Hindlimb muscle (tissue), 1 donor: ENCODE measurements around the gene CTNNA3. TPM values are rescaled to one million over a fixed set of nuclear protein-coding genes. Genes with fewer than 3 reads are reported as not detected.

Experiments
- DNase-seq: peaks from one replicate; pipeline ENCODE4 v3.0.0-alpha.2; 2013
- polyA plus RNA-seq: library from polyadenylated mRNA; unstranded; fragments of 120-200 nt; gene quantifications from one replicate; pipeline ENCODE4 v1.2.1, GENCODE V29; 2013; ENCODE audit not compliant: insufficient read length

Gene CTNNA3
- polyA plus RNA-seq, 1 donor = 7.5 TPM

DNA sequence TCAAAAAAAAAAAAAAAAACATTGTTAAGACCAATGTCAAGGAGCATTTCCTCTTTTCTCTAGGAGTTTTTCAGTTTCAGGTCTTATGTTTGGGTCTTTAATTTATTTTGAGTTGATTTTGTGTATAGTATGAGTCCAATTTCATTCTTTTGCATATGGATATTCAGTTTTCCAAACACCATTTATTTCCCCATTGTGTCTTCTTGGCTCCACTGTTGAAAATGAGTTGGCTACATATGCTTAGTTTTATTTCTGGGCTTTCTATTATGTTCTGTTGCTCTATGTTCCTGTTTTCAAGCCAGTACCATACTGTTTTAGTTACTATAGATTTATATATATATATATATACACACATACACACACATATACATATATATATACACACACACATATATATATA, 1506.7 kb downstream of the CTNNA3 start:
- DNase-seq = no peak

DNA sequence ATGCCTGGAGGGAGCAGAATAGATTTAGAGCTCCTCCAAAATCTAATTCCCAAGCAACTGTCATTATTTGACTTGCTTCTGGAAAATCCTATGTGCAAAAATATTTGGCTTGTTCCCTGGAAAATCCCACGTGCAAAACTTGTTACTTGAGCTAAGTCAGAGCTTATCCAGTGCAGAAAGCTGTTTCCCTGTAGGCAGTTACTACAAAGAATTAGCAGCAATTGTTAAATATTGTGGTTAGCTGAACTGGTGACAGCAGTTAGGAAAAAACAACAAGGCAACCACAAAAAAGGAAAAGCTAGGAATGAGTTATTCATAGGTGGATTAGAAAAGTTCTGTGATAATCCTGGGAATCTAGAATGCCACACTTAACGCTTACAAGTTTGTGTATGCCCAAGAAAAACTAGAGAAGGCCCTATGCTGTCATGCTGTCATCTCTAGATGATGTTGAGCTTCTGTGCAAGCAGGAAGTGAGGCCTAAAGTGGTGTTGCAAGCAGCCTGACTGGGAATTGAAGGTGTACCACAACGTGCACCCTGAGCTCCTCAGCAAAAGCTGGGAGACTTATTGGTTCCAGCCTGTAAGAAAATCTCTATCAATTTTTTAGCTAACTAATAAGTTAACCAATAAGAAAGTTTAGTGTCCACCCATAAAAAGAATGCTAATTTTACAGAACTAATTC, 1508.8 kb downstream of the CTNNA3 start:
- peak; percentile 80 for DNase-seq

DNA sequence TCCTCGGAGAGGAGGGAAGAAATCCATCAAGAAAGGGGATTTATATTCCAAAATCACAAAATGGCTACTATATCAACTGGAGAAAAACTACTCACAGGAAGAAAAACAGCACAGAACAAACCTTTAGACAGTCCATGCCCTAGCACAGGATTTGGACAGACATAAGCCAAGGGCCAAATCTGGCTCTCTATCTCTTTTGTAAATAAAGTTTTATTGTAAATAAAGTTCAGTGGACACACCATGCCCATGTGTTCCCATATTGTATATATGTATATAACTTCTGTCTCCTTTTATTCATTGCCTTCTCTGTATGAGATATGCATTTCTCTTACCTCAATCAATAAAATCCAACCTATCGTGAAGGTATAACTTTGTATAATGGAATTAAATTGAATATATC, 1513.0 kb downstream of the CTNNA3 start:
- DNase-seq = no peak

DNA sequence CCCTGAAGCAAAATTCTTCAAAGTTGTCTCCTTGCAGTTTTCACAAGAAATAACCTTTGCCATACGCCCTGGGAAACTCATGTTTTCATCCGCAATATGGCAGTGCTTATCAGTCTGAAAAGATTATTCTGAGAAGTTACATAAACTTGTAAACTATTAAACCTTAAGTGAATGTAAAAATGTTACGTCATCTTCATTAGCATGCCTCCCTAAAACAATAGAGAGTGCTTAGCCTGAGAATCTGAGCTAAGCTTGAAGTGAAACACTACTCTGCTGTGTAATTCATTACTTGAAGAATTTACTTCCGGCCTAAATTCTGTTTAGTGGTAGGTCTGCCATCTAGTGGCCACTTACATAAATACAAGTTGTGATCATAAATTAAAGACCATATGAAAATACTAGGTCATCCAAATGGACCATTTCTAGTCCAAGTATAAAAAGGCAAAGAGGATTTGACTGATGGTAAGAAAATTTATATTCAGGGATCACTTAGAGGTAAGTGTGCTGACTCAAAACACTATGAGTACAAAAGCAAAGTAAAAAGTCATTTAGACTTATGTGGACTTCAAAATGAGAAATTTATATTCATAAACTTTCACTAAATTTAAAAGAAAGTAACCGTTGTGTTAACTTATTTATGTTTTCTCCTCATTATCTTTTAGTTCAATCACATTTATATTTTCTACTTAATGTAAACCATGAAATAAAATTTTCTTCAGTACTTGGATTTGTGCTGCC, 1515.2 kb downstream of the CTNNA3 start:
- peak; percentile 54 for DNase-seq

DNA sequence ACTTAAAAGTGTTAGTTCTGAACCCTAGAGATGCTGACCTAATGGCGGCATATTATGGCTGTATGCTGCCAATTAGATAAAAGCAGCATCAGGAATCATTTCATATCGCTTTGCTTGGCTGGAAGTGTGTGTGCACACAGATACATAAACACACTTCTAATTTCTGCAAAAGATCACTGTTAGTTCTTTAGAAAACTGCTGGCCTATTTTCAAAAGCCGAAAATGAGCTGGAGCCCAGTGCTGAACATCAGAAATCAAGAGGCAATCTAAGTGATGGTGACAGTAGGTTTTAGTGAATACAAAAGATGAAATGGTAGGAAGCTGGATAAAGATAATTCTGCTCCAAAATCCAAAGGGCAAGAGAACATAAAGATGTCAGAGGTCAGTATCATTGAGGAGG, 1516.0 kb downstream of the CTNNA3 start:
- DNase-seq = no peak

DNA sequence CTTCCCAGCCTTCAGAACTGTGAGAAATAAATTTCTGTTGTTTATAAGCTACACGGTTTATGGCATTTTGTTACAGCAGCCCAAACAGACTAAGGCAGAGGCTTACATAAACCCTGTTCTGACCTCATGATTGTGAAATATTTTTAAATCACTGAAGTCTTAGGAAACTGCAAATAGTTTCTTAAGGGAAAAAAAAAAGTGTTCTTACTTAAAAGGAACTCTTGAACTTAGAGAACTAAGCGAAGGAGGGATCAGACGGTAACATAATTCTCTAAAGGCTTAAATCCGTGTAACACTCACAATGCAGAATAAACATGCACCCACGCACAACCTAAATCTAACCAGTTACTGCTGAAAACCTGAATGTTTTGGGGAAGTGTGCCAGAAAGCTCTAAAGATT, 1519.2 kb downstream of the CTNNA3 start:
- no peak for DNase-seq

DNA sequence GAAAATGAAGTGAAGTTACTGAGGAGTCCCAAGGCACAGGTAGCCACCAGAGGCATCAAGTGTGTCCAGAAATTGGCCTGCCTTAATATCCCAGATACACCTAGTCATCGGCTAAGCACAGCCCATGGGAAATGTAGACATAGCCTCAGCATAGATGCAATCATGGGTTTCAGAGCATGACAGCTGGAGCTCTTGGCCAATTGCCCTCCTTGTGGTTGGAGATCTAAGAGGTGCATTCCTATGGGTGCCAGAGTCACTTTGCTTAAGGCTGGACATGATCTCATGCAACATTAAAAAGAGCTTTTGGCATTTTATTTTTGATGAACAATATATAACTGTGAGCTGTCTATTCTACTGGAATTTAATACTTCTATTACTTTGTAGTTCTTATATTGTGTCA, 1528.2 kb downstream of the CTNNA3 start:
- no peak for DNase-seq

DNA sequence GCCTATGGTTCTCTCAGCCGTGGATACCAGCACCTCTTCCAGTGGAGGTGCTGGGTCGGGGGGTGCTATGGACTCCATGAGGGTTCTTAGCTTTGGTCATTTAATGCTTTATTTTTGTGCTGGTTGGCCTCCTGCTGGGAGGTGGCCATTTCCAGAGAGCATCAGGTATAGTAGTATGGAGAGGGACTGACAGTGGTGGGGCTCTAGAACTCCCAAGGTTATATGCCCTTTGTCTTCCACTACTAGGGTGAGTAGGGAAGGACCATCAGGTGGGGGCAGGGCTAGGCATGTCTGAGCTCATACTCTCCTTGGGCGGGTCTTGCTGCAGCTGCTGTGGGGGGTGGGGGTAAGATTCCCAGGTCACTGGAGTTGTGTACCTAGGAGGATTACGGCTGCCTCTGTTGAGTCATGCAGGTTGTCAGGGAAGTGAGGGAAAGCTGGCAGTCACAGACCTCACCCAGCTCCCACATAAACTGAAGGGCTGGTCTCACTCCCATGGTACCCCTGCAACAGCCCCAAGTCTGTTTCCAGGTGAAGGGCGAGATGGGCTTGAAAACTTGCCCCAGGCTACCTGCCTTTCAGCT, 1533.3 kb downstream of the CTNNA3 start:
- DNase-seq = no peak

DNA sequence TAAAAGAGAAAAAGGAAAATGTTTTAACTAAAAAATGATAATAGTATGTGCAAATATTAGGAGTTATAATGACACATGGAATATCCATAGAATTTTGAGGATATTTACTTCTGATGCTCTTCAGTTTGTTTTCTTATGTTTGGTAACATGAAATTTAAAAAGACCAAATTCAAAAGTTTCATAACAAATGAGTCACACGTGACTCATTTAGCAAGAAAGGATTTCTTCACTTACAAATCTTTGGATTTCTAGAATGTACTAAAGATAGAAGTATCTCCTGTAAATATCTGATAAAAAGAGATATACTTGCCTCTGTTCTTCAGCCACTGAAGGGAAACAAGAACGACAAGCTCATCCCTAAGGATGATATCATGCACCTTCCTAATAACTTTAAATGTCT, 1544.6 kb downstream of the CTNNA3 start:
- no peak for DNase-seq

DNA sequence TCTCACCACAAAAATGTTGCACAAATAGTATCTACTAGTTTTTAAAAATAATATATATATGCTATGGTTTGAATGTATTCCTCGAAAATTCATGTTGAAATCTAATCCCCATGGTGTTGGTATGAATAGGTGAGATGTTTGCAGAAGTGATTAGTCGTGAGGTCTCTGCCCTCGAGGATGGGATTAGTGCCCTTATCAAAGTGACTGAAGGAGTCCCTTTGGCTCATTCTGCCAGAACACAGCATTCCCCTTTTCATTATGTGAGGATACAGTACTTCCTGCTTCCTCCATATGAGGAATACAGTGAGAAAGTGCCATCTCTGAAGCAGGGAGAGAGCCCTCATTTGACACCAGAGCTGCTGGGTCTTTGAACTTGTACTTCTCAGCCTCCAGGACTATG, 1547.7 kb downstream of the CTNNA3 start:
- no peak for DNase-seq

DNA sequence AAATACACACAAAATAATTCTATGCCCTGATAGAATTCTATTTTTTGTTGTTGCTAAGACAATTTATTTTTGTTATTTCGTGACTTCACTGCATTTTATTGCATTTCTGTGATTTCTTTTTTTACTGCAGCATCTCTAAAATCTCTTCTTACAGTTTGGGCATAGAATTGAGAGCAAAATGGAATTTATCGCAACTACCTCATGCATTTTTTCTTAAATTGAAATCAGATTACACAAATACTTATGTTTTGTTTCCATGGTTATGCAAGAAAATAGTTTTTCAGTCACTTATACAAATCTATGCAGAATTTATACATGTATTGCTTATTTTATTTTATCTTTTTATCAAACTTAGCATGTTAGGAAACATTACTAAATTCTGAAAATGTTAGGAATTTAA, 1552.0 kb downstream of the CTNNA3 start:
- DNase-seq = peak; percentile 5

DNA sequence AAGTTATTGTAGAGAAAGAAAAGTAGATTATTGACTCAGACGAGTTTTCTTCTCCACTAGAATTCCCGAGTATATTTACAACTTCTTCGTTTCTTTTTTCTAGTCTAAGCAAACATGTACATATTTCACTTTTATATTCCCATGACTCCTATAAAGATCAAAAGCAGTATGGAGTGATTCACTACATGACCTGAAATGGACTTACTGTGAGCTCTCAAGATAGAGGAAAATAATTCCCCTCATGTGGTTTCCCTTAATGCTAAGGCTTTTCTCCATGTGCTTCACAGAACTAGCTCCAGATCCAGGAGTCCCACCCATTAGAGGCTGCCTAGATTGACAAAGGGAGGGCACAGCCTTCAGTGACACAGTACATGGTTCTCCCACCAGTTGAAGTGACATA, 1593.2 kb downstream of the CTNNA3 start:
- no peak for DNase-seq

DNA sequence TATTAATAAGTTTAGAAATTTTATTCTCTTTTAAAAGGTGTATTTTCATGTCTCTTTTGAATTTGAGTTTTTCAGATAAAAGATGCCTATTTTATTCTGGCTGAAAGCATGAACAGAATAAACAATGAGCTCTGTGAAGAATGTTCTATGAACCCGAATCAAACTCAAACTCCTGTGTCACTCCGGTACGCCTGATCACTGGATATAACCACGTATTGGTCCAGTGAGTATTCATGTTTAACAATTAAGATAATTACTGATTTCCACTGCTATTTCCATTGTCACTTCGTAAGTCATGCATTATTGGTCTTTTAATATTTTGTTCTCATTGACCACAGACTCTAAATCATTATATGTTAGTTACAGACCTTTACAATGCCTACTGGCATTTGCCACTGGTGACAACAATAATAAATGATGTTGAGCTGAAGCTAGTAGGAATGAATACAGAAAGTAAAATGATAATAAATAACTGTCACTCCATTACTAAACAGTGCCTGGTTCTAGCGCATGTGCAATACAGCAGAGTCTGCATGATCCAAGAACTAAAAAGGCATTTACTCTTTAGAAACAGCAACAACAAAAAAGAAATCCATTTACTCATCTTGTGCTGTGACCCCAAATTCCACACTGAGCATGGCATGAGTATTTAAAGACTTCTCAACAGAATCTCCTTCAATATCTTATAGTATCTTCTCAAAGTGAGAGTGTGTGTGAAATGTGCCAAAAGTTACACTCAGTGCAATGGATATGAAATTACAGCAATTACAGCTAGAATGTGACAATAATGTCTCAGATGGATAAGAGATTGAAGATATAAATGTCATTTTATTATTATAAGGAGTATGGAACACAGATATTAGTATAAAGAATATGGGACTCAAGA, 1597.2 kb downstream of the CTNNA3 start:
- DNase-seq = no peak

DNA sequence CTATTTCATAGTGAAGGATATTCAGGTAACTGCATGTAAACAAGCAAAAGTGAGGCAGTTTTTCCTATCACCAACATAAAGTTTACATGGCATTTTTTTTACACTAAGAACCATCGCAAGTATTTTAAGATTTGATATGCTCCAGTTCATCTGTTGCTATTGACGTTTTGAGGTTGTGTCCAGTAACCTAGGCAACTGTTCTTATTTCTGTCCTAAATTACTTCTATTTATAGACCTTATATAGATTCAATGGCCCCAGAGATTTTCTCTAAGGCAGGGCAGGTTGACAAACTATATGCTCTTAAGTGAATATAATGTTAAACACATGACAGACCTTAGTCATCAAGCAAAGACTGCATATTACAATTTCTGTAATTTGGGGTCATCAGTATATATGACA, 1600.4 kb downstream of the CTNNA3 start:
- DNase-seq = no peak

DNA sequence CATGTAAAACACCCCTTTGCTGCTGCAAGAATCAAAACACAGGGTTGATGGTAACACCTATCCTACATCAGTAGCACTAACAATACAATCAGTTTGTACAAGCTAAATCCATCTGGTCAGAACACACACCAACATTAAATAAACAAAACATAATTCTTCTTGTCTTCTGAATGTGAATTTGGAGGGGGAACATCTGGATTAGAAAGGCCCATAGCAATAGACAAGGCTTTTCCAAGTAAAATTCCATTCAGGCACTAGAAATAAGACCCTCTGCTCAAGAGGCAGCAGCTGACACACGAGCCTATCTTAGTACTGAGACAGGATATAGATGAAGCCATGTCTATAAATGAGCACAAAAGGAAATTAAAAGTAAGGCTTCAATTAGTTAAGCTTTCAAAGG, 1610.1 kb downstream of the CTNNA3 start:
- no peak for DNase-seq

DNA sequence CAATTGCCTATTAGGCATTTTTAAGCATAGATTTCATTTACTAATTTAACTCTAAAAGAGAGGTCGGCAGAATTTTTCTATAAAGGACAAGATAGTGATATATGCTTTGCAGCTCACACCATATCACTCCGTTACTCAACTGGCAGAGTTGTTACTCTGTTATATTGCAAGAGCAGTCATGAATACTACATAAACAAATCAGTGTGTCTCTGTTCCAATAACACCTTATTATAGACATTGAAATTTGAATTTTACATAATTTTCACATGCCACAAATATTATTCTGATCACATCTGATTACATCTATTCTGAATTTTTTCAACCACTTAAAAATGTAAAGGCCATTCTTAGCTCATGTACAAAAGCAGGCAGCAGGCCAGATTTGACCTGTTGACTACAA, 1624.1 kb downstream of the CTNNA3 start:
- no peak for DNase-seq

DNA sequence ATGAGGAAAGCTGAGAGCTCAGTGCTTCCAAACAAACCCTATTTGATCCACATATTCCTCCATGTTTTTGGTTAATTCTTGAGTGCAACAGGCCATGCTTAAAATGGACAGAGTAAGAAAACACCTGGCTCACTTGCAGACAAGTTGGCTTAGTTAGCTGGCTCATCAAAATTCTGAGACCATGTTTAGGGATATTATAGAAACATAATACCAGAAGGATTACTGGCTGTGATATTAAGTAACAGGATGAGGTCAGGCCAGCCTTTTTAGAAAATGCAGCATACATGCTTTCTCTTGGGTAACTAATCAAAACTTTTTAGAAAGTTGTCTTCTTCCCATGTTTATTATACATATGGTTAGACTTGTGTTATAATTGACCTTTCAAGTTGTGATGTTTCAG, 1637.4 kb downstream of the CTNNA3 start:
- no peak for DNase-seq

DNA sequence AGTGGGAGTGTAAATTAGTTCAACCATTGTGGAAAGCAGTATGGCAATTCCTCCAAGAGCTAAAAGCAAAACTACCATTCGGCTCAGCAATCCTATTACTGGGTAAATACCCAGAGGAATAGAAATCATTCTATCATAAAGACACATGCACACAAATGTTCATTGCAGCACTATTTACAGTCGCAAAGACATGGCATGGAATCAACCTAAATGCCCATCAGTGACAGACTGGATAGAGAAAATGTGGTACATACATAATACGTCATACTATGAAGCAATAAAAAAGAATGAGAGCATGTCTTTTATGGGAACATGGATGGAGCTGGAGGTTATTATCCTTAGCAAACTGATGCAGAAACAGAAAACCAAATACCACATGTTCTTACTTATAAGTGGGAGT, 1646.7 kb downstream of the CTNNA3 start:
- DNase-seq = no peak

DNA sequence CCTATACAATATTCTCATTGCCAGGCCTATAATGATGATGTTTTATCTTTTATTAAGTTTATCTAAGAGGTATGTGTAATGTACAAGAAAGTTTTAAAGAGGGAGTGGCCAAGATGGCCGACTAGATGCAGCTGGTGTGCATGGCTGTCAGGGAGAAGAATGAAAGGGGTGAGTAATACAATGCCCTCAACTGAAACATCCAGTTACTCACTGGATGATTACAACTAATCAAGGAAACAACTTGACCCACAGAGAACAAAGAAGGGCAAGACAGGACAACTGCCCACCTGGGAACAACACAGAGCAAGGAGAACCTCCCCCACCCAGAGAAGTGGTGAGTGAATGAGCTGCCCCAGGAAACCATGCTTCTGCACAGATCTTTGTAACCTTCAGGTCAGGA, 1650.1 kb downstream of the CTNNA3 start:
- no peak for DNase-seq

DNA sequence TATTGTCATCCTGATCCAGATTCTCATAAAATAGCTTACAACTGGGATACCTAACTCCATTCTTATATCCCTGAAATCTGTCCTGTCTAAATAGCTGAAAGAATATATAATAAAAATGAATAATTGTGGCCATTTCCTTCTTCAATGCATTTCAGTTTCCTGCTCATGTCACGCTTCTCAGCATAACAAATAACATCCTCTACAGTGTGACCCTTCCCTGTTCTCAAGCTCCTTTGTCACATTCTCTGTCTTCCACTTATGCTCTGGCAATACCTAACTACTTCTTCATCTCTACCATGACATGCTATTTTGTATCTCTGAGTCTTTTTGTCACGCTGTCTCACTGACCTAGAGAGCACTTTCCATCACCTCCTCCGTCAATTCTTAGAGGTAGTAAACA, 1654.2 kb downstream of the CTNNA3 start:
- no peak for DNase-seq

DNA sequence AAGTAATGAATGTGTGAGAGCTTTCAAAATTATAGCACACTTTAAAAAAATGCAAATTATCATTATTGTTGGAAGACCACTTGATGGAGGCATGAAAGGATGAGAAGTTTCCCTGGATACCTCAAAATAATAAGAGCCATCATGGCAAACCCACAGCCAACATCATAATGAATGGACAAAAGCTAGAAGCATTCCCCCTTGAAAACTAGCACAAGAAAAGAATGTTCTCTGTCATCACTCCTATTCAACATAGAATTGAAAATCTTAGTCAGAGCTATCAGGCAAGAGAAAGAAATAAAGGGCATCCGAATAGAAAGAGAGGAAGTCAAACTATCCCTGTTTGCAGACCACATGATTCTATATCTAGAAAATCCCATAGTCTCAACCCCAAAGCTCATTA, 1657.4 kb downstream of the CTNNA3 start:
- no peak for DNase-seq

DNA sequence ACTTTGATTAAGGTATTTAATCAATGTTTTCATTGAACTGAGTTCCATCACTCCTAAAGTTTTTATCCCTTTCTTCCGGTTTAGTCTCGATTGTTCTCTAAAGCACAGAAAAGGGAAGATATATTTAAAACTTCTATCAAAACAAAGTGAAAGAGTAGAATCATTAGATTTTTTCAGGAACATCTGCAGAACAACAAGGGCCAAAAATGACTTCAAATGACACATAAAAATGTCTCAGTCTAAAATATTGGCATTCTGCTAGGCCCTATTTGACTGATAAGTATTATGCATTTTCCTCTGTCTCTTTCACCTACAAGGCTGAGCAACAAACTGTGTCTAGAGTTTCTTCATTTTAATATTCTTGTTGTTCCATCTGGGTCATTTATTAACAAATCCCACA, 1669.7 kb downstream of the CTNNA3 start:
- DNase-seq = no peak

DNA sequence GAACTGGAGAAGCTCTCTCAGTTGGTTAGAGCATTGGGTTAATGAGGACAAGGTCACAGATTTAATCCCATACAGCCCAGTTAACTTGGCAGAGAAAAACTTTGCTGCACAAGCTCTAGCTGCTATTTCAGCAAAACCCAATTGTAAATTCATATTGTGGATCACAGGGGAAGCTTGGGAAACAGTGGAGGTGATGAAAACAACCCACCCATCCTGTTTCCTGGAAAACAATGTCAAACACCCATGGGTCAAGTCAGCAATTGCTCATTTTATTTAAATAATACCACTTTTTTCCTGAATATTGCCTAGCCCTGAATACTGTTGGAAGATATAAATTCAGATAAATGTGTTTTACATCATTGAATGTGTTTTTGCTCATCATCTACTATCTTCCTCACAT, 1670.8 kb downstream of the CTNNA3 start:
- no peak for DNase-seq
